Measurements from ENCODE around the gene RALGPS1. TPM values are rescaled to one million over a fixed set of nuclear protein-coding genes. Genes with fewer than 3 reads are reported as not detected.

Gene RALGPS1
- total RNA-seq, 4 donors from 2014 or later = 4.6 to 11.9 (median 10.0) TPM

- Histone ChIP-seq H3K9me3 (no peaks in the 10 kb centered on the region), H3K27me3 (no peaks in the 10 kb centered on the region), H3K36me3 (peaks cover 0 to 14% (median 2%) of the 10 kb centered on the region in 4 donors), H3K4me1 (peaks cover 3 to 18% (median 14%) of the 10 kb centered on the region in 4 donors), H3K4me3 (no peak overlapping the region), H3K27ac (replicated peaks in 1 of 4) (no peak overlapping the region)
- WGBS = 82% methylated on average over 12 of the region's 12 CpGs
- peak; percentile 66 for DNase-seq (ENCODE audit: extremely low spot score)
- no peak for TF ChIP-seq POLR2A (IDR thresholded peaks at IDR 0.05; ENCODE audit: low read depth)
- no peak for TF ChIP-seq EP300 (IDR thresholded peaks at IDR 0.05)
- no peak for TF ChIP-seq POLR2AphosphoS5 (IDR thresholded peaks at IDR 0.05)
- no peak for TF ChIP-seq CTCF (IDR thresholded peaks at IDR 0.05)
- intact Hi-C loops (cut with DNase I) = no loop called here
These were observed 252.3 kb downstream of the RALGPS1 start for GRCh38 chr9:127166651-127167524.

- intact Hi-C loops (cut with DNase I) = no loop called here
- Histone ChIP-seq H3K27me3 (no peaks in the 10 kb centered on the region), H3K36me3 (peaks cover 0 to 14% (median 2%) of the 10 kb centered on the region in 4 donors), H3K27ac (replicated peaks in 1 of 4) (no peak overlapping the region), H3K4me1 (peaks cover 7 to 19% (median 12%) of the 10 kb centered on the region in 4 donors), H3K4me3 (no peak overlapping the region), H3K9me3 (no peaks in the 10 kb centered on the region)
- TF ChIP-seq POLR2AphosphoS5 (IDR thresholded peaks at IDR 0.05) (no peak), EP300 (IDR thresholded peaks at IDR 0.05) (no peak), POLR2A (IDR thresholded peaks at IDR 0.05; ENCODE audit: low read depth) (no peak), CTCF (IDR thresholded peaks at IDR 0.05) (no peak)
- no peak for DNase-seq (ENCODE audit: extremely low spot score)
- WGBS = 99% methylated on average over 11 of the region's 11 CpGs
These were observed 253.2 kb downstream of the RALGPS1 start for GRCh38 chr9:127167560-127168326.

GRCh38 chr9:127168756-127169574 is 254.4 kb downstream of the RALGPS1 start:
- Histone ChIP-seq H3K27ac (replicated peaks in 1 of 4) (no peak overlapping the region), H3K27me3 (no peaks in the 10 kb centered on the region), H3K4me1 (peaks cover 3 to 10% (median 6%) of the 10 kb centered on the region in 4 donors), H3K36me3 (peaks cover 0 to 14% (median 2%) of the 10 kb centered on the region in 4 donors), H3K4me3 (no peak overlapping the region), H3K9me3 (no peaks in the 10 kb centered on the region)
- intact Hi-C loops (cut with DNase I) = no loop called here
- no peak for TF ChIP-seq CTCF (IDR thresholded peaks at IDR 0.05)
- no peak for TF ChIP-seq EP300 (IDR thresholded peaks at IDR 0.05)
- no peak for TF ChIP-seq POLR2A (IDR thresholded peaks at IDR 0.05; ENCODE audit: low read depth)
- TF ChIP-seq POLR2AphosphoS5 (IDR thresholded peaks at IDR 0.05) = no peak
- 97% methylated on average over 9 of the region's 10 CpGs for WGBS
- DNase-seq (ENCODE audit: extremely low spot score) = no peak

- H3K27me3 ChIP-seq = no peaks in the 10 kb centered on the region
- no peaks in the 10 kb centered on the region for H3K9me3 ChIP-seq
- TF ChIP-seq POLR2AphosphoS5 (IDR thresholded peaks at IDR 0.05) = no peak
- TF ChIP-seq POLR2A (IDR thresholded peaks at IDR 0.05; ENCODE audit: low read depth) = no peak
- no peak for TF ChIP-seq CTCF (IDR thresholded peaks at IDR 0.05)
- no peak for TF ChIP-seq EP300 (IDR thresholded peaks at IDR 0.05)
- intact Hi-C loops (cut with DNase I) = no loop called here
- no peak overlapping the region for H3K27ac ChIP-seq (replicated peaks in 1 of 4)
- no peak overlapping the region for H3K4me3 ChIP-seq
- 91% methylated on average over 5 of the region's 5 CpGs for WGBS
- H3K4me1 ChIP-seq = peaks cover 1 to 10% (median 6%) of the 10 kb centered on the region in 4 donors
- DNase-seq (ENCODE audit: extremely low spot score) = no peak
- H3K36me3 ChIP-seq = peaks cover 0 to 14% (median 3%) of the 10 kb centered on the region in 4 donors
These were observed 254.9 kb downstream of the RALGPS1 start for GRCh38 chr9:127169575-127169883.
